Activated effector memory CD4-positive, alpha-beta T cell treated with anti-CD3 and anti-CD28 coated beads, Interleukin-2, amount 50 U/mL, for 16 hours (primary cell): ENCODE measurements around the gene SST.
"Not testable (repeated sequence)": the region's sequence is repeated elsewhere in the genome, so short reads cannot be mapped to it uniquely, and the experiment has no call there.

ENCODE experiments used
- DNase-seq: peaks from one replicate; pipeline ENCODE4 v3.0.0-alpha.2; 2020

The SST gene

GRCh38 chr3:187681756-187682155, 11.6 kb upstream of the SST start:
- DNase-seq = not testable (repeated sequence)

DNA sequence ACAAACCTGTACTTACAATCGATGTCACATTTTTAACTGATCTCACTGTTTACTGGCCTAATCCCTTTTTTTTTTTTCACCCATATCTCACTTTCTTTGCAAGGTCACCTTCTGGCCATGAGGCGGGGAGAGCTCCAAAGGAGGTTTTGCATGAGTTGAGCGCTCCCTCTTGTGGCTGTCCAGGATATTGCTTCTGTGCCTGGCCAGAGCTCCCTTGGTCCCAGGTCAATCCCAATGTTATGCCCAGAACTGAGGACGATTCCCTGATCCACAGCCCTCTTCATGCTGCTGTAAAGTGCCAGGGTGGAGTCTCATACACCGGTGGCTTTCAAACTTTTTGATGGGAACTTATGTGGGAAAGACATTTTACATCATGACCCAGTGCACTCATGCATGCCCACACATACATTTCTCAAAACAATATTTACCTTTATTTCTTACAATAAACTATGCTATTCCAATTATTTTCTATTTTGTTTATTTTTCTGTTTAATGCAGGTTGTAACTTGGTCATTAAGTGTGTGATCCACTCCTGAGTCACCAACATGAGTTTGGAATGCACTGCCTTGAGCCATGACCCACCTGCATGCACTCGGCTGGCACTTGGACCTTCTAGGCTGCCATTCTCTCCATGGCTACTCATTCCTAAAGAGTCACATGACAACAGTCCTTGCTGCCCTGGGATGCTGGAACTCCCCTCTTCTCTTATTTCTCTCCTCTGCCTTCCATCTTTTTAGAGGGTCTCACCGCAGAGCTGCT, 9.6 kb upstream of the SST start:
- DNase-seq = peak; percentile 87

- DNase-seq = no peak
Observed at GRCh38 chr3:187678726-187679268, 8.6 kb upstream of the SST start.

DNA sequence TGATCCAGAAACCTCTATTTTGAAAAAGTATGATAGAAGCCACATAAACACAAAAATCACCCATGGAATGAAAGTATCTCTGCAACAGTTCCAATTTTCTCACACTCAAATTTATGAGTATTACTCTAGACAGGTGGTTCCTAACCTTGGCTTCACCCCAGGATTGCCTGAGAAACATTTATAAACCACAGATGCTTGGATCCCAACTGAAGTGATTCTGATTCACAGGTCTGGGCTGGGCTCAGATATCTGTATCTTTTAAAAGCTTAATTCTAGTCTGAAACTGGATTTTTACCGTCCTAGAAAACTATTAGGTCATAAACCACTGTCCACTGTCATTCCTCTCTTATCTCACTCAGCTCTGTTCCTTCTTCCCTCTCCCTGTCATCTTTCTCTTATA, 7.4 kb upstream of the SST start:
- no peak for DNase-seq

DNA sequence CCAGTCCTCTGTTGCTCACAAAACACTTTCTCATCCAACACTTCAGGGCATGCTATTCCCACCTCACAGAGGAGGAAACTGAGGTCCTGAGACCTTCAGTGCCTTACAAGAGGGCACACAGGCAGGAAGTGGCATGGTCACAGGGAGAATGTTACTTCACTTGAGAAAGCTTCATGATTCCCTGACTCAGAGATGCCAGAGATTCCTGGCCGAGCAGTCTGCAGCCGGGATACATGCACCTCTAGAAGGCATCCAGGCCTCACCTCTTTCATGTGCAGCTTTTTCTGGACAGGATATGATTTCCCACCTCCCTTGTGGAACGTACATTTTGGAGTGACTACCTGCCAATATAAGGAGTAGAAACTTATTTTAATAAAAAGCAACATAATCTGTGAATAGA, 2.8 kb upstream of the SST start:
- DNase-seq = no peak

GRCh38 chr3:187667526-187667925, 2.7 kb downstream of the SST start:
- no peak for DNase-seq

- DNase-seq = no peak
Observed at GRCh38 chr3:187665764-187666402, 4.3 kb downstream of the SST start.

DNA sequence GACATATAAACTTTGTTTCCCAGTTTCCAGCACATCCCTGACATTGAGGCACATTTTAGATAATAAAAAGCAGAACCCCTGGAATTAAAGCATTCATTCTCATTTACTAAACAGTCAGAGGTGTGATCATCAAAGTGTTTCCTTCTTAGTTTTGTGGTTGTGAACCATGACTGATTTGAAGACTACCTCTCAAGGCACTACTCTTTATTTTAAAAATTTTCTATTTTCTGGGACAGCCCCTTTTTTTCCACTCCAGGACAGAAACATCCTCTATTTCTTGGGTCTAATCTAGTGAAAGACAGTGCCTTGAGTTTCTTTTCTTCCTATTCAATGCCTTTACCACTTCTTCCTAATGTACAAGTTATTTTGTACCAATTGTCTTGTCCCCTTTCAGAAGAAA, 5.2 kb downstream of the SST start:
- DNase-seq = no peak

- DNase-seq = no peak
Observed at GRCh38 chr3:187662848-187663409, 7.3 kb downstream of the SST start.

DNA sequence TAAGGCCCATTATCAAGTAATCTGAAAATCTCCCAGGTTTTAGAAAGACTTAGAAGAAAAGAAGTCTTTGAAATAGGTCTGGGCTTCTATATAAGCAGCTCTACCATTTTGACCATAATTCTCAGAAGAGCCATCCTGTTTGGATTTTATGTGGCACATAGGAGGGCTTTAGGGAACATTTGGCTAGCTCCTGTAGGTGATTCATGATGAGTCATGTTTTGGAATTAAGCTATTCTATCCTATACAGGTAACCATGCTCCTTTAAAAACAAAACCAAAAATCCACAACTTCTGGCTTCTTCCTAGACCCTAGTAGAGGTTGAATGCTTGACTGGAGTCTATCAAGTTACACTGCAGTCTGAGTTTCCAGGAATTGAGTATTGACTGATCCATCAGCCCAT, 8.9 kb downstream of the SST start:
- DNase-seq = no peak

DNA sequence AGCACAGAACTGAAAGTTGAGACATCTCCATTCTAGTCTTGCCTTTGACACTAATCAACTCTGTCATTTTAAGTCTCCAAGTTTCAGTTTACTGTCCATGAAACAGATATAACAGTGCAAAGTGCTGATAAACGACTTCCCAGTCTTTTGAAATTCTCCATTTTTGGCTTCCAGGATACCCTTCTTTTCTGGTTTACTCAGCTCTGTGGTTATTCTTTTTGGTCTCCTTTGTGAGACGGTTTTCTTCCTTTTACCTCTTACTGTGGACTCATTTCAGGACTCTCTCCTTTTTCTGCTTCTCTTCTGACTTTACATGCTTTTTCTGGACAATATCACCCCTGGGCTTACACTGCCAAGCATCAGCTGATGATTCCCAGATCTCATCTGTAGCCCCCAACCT, 18.9 kb downstream of the SST start:
- DNase-seq = no peak

- no peak for DNase-seq
Observed at GRCh38 chr3:187648177-187648576, 22.0 kb downstream of the SST start.

DNA sequence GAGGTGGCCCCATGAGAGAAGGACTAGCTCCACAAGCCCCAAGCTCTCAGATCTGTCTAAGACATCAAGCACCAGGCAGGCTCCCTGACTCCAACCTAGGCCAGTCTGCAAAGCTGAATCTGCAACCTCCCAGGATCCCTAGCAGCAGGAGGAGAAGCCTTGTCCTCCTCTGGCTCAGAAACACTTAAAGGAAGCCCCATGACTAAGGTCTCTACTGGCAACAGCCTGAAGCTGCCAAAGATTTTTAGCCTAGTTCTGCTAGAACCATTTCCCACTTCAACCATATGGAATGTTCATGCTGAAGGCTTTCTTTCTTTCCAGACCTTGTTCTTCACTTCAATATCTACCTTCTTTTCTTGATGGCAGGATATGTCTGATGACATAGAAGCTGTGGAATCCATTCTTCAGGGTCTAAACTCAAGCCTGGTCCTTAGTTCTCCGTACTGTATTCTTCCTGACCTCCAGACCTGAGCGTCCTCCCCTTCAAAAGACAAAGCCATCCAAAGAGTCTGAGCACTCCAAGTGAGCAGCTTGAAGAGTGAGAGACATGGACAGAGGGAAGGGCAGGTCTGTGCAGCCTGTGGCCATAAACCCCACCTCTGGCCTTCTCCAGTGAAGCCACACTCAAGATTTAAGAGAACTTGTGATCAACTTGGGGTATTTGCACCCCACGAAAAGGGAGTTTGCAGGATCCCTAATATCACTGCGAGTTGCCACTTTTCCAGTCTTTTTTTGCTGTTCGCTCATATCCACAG, 23.1 kb downstream of the SST start:
- no peak for DNase-seq

- not testable (repeated sequence) for DNase-seq
Observed at GRCh38 chr3:187645379-187645778, 24.8 kb downstream of the SST start.

DNA sequence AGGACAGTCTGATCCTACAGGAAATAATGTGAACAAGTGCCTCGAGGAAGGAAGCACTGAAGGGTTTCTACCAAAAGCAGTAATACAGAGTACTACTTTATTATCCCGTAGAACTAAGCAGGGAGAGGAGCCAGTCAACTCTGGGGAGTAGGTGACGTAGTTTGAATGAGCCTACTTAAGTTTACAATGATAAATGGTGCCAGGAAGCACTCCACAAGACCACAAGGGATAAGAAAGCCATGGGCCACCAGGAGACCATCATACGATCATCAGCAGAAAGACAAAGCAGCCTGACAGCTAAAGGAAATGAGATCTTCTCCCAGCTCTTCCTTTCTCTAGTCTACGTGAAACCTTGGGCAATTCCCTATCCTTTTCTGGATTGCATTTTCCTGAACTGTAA, 27.3 kb downstream of the SST start:
- no peak for DNase-seq

GRCh38 chr3:187641320-187642016, 28.7 kb downstream of the SST start:
- DNase-seq = no peak

- DNase-seq = no peak
Observed at GRCh38 chr3:187640569-187641059, 29.6 kb downstream of the SST start.

DNA sequence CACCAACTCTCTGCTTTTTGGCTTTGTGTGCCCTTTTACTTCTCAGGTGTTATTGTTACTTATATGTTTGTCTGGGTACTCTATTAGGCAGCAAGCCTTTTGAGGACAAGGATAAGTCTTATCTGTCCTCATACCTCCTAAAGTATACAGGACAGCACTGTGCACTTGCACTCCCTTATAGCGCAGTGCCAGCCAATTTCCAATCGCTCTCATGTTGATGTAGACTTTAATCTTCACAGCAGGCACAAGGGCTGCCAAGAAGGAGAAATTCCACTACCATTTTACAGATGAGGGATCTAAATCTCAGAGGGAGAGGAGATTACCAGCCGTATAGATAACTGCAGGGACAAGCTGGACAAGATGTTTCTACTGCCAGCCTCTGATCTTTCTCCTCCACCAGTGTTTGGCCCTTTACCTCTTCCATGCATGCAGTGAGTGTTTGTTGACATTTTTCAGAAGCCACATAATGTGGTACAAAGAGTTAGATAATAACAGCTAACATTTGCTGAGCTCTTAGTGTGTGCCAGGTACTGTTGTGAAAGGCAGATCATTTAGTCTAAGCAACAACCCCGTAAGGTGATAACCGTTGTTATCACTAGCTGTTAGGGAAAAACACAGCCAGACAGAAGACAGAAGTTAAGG, 30.1 kb downstream of the SST start:
- no peak for DNase-seq

GRCh38 chr3:187636528-187636927, 33.7 kb downstream of the SST start:
- DNase-seq = no peak

GRCh38 chr3:187630404-187630803, 39.8 kb downstream of the SST start:
- DNase-seq = no peak

DNA sequence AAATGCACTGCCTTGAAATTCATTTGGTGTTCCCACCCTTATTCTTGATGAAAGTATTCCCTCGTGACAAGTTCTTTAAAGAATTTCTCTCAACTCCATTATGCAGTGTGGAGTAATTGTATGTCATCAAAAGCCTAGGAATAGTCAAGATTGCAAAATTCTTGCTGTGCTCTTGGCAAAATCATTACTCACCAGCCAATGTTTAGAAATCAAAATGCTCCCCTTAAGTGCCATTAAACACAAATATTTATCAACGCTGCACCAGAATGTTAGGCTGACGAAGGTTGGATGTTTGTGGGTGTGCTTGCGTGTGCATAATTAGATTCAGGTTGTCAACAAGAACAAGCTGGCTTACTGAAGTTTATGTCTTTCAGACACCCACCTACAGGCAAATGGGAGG, 40.5 kb downstream of the SST start:
- no peak for DNase-seq

- DNase-seq = no peak
Observed at GRCh38 chr3:187628169-187628568, 42.0 kb downstream of the SST start.
